Spleen (tissue), 7 donors: ENCODE measurements around the gene CHMP4B.

ENCODE experiments used
- POLR2AphosphoS5 ChIP-seq, 3 donors: sonication (generic); formaldehyde crosslinking; IDR thresholded peaks; one replicate each; pipeline ENCODE4 v1.5.1; 2017; ENCODE audit warnings: antibody characterized with exemption in 3 of 3
- TF ChIP-seq, protein P1 (sequence below), 11 experiments: fragments of 200-600 bp in 7 of 11; fragments of 450-650 bp in 4 of 11; sonication (generic) in 4 of 11; IDR thresholded peaks in 8 of 11; conservative IDR thresholded peaks in 3 of 11; 1 replicate in 7 of 11; 2 replicates in 4 of 11; pipeline versions ENCODE4 v1.4.0 to v1.8.0; 2016 to 2021; ENCODE audit warnings: antibody characterized with exemption in 11 of 11, inconsistent platforms in 4 of 11, mild to moderate bottlenecking in 1 of 11
- donor health status: DM: no; HTN: no; CAD: no; lungs with moderate emphysema.
- donor health status: DM: no; HTN: no; CAD: no.
- donor health status: DM: no; HTN: no; CAD: no.

GRCh38 chr20:33825340-33826269 lies 14.5 kb downstream of the CHMP4B start:
- TF ChIP-seq, protein P1, sequence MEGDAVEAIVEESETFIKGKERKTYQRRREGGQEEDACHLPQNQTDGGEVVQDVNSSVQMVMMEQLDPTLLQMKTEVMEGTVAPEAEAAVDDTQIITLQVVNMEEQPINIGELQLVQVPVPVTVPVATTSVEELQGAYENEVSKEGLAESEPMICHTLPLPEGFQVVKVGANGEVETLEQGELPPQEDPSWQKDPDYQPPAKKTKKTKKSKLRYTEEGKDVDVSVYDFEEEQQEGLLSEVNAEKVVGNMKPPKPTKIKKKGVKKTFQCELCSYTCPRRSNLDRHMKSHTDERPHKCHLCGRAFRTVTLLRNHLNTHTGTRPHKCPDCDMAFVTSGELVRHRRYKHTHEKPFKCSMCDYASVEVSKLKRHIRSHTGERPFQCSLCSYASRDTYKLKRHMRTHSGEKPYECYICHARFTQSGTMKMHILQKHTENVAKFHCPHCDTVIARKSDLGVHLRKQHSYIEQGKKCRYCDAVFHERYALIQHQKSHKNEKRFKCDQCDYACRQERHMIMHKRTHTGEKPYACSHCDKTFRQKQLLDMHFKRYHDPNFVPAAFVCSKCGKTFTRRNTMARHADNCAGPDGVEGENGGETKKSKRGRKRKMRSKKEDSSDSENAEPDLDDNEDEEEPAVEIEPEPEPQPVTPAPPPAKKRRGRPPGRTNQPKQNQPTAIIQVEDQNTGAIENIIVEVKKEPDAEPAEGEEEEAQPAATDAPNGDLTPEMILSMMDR (IDR thresholded peaks at IDR 0.05 in 8 of 11, conservative IDR thresholded peaks at IDR 0.05 in 3 of 11) = no peak
- no peak for TF ChIP-seq POLR2AphosphoS5 (IDR thresholded peaks at IDR 0.05)
